ENCODE measurements around the gene ROBO1. TPM values are rescaled to one million over a fixed set of nuclear protein-coding genes. Genes with fewer than 3 reads are reported as not detected.

ROBO1 gene
- total and polyA plus RNA-seq, 2 of the 8 experiments (the other 6 are each of a cell fraction or from before 2014, with no cell fraction given) = 51.4 to 91.0 TPM

DNA sequence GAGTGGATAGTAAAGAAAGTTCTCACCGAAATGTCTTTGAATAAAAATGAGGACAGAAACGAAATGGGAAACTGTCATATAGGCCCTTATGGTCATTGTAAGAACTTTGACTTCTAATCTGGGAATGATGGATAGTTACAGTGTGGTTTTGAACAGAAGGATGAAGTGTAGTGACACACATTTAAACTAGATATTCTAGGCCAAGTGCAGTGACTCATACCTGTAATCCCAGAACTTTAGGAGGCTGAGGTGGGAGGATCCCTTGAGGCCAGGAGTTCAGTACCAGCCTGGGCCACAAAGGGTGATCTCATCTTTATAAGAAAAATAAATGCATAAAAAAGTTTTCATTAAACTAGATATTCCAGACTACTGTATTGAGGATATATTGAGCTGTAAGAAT, 452.8 kb downstream of the ROBO1 start:
- 88% methylated on average over 2 of the region's 2 CpGs; no CpG with 5 or more reads in 1 of the 2 experiments for WGBS, 2 experiments (ENCODE audit: extremely low coverage in 1 of 2, insufficient coverage in 1 of 2, insufficient read length in 1 of 2, insufficient replicate concordance in 2 of 2, low coverage in 1 of 2, low lambda C conversion rate in 2 of 2, missing lambda C conversion rate in 1 of 2)
- H4K5ac ChIP-seq (ENCODE audit: insufficient read length, low read depth, low read length) = no peak overlapping the region
- CTCF ChIA-PET (ENCODE audit: partially characterized antibody) = no interaction called here

More for the DNA sequence above, 452.8 kb downstream of the ROBO1 start:
- no peak overlapping the region for H2AFZ ChIP-seq (ENCODE audit: low read length)
- no peak overlapping the region for H2BK5ac ChIP-seq (ENCODE audit: low read depth, low read length)
- H4K20me1 ChIP-seq (replicated peaks in 1 of 2; ENCODE audit: control insufficient read depth in 1 of 2, insufficient read depth in 2 of 2, low read length in 2 of 2) = no peaks in the 10 kb centered on the region
- no peak overlapping the region for H2BK120ac ChIP-seq (replicated peaks; ENCODE audit: low read depth, low read length)
- no peak overlapping the region for H3K9ac ChIP-seq (replicated peaks in 1 of 4; ENCODE audit: extremely low read depth in 1 of 4, low read depth in 3 of 4, low read length in 3 of 4)
- no peak for TF ChIP-seq RFX5 (IDR thresholded peaks at IDR 0.05; ENCODE audit: borderline replicate concordance, low read depth, low read length)
- no peak for TF ChIP-seq ZNF274 (IDR thresholded peaks at IDR 0.05; ENCODE audit: borderline replicate concordance, extremely low read depth, low read length)
- no peak for TF ChIP-seq NRF1 (IDR thresholded peaks at IDR 0.05; ENCODE audit: low read depth, low read length)
- no peak for TF ChIP-seq YY1 (IDR thresholded peaks at IDR 0.05; ENCODE audit: low read depth, low read length)
- TF ChIP-seq TAF7 (optimal IDR thresholded peaks at IDR 0.05; ENCODE audit: borderline replicate concordance, low read depth, low read length) = no peak
- no peak overlapping the region for H2BK15ac ChIP-seq (ENCODE audit: low read length)
- H3K18ac ChIP-seq (ENCODE audit: extremely low read depth, low read length) = no peak overlapping the region
- H3K56ac ChIP-seq (replicated peaks; ENCODE audit: insufficient read length, low read depth, low read length) = no peak overlapping the region
- no peak overlapping the region for H3K4me3 ChIP-seq (ENCODE audit: extremely low read depth in 1 of 4, insufficient read depth in 2 of 4, low read depth in 3 of 4, low read length in 4 of 4)
- no peak overlapping the region for H2BK20ac ChIP-seq (ENCODE audit: low read length)
- no peak overlapping the region for H3K23ac ChIP-seq (ENCODE audit: insufficient read length)
- no peak overlapping the region for H2BK12ac ChIP-seq (ENCODE audit: low read depth, low read length)
- no peaks in the 10 kb centered on the region for H3K36me3 ChIP-seq (ENCODE audit: control insufficient read depth in 2 of 4, insufficient read depth in 4 of 4, low read length in 3 of 4)
- H4K91ac ChIP-seq (replicated peaks; ENCODE audit: insufficient read length, low read length) = no peak overlapping the region
- POLR2A ChIA-PET (ENCODE audit: partially characterized antibody) = no interaction called here
- no peak overlapping the region for H3K27ac ChIP-seq (ENCODE audit: low read depth, low read length)
- no peak overlapping the region for H3K4ac ChIP-seq (replicated peaks; ENCODE audit: insufficient read length, low read depth, low read length)
- no peaks in the 10 kb centered on the region for H3K79me2 ChIP-seq (ENCODE audit: control insufficient read depth in 1 of 2, insufficient read depth in 2 of 2, low read length in 2 of 2)
- H3K27me3 ChIP-seq (replicated peaks in 1 of 4; ENCODE audit: control insufficient read depth in 3 of 4, extremely low read depth in 1 of 4, insufficient read depth in 3 of 4, low read length in 3 of 4) = no peaks in the 10 kb centered on the region
- no peaks in the 10 kb centered on the region for H3K23me2 ChIP-seq (ENCODE audit: low read depth, low read length)
- no peak overlapping the region for H2AK5ac ChIP-seq (ENCODE audit: low read depth, low read length)
- H3K79me1 ChIP-seq (ENCODE audit: low read depth, low read length) = no peaks in the 10 kb centered on the region
- no peak overlapping the region for H3K14ac ChIP-seq (ENCODE audit: insufficient read length)
- FAIRE-seq = no peak
- no peak for DNase-seq (ENCODE audit: low read depth in 1 of 2, low spot score in 2 of 2)
- H3K4me2 ChIP-seq (ENCODE audit: insufficient read depth in 1 of 2, low read depth in 2 of 2, low read length in 2 of 2) = no peak overlapping the region
- H3K4me1 ChIP-seq (replicated peaks in 1 of 4; ENCODE audit: control insufficient read depth in 3 of 4, insufficient read depth in 4 of 4, low read length in 3 of 4) = no peaks in the 10 kb centered on the region
- no peaks in the 10 kb centered on the region for H3K9me3 ChIP-seq (ENCODE audit: insufficient read depth in 2 of 2, low read depth in 1 of 2, low read length in 1 of 2)
- no peak overlapping the region for H4K8ac ChIP-seq (ENCODE audit: extremely low read depth, insufficient read depth, low read length)
